ENCODE results near the gene LANCL2.
"Not testable (repeated sequence)": the region's sequence is repeated elsewhere in the genome, so short reads cannot be mapped to it uniquely, and the experiment has no call there.

Gene LANCL2

DNA sequence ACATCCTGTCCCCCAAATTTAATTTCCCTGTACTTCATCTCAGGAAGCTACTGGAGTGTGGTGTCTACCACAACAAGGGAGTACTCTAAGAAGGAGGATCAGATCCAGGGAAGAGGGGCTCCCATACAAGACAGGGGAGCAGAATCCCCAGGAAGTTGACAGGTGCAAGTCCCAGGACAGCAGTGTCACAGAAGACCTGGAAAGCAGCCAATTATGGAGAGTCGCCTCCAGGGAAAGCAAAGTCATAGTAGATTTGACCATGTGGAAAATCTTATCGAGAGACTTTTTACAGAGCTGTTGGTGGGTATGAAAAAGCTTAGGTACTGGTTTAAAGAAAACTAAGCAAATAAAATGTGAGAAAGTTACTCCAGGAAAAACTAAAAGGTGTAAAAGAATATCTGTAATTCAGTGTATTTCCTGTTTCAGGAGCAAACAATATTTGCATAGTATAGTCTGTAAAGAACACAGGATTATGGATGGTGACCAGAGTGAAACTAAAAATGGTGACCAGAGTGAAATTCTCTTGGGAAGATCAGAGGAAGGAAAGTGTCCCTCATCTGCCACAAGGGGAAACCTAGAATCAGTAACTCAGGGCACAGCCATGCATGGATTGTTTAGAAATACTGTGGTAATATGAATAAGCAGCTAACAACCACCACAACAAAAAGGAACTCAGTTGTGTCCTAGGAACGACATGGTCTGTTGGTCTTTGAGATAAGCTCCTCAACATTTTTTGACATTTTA, 44.5 kb downstream of the LANCL2 start:
- DNase-seq: no peak

DNA sequence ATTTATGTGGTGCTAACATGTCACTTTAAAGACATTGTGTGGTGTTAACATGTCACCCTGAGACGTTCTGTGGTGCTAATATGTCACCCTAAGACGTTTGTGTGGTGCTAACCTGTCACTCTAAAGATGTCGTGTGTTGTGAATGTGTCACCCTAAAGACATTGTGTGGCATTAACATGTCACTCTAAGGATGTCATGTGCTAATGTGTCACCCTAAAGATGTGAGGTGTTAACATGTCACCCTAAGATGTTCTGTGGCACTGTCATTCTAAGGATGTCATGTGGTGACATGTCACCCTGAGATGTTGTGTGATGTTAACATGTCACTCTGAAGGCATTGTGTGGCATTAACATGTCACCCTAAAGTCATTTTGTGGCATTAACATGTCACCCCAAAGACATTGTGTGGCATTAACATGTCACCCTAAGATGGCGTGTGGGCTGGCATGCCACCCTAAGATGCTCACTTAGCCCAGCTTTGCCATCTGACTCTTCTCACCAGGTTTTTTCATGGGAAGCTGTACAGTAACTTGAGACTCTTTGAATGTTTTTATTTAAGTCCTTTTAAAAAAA, 45.6 kb downstream of the LANCL2 start:
- no peak for DNase-seq

DNA sequence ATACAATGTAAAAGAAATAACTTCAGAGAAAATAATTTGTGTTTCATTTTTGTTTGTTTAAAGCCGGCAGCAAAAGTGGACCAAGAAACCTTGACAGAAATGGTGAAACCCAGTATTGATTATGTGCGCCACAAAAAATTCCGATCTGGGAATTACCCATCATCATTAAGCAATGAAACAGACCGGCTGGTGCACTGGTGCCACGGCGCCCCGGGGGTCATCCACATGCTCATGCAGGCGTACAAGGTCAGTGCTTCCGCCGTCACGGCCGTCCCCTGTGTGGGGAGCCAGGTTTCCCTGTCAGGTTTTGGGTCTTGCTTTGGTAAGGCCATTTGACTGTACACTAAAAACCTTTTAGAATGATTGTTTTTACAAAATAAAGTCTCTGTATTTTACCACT, 46.7 kb downstream of the LANCL2 start:
- DNase-seq: no peak

DNA sequence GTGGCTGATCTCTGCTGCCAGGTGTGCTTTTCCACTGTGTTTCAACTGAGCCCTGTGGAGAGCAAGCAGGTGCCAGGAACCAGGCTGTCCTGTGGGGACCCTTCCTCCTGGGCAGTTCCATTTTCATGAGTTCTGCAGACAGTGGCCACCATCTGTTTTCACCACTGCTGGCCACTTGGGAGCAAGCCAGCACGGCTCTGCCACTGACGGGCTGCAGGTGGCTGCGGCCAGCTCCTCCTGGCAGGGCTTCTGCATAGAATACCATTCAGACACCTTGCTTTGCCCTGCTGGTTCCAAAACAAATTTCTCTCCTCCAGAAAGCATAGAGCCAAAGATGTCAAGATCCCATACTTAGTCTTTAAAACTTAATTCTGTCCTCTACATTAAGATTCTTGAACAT, 48.3 kb downstream of the LANCL2 start:
- no peak for DNase-seq

DNA sequence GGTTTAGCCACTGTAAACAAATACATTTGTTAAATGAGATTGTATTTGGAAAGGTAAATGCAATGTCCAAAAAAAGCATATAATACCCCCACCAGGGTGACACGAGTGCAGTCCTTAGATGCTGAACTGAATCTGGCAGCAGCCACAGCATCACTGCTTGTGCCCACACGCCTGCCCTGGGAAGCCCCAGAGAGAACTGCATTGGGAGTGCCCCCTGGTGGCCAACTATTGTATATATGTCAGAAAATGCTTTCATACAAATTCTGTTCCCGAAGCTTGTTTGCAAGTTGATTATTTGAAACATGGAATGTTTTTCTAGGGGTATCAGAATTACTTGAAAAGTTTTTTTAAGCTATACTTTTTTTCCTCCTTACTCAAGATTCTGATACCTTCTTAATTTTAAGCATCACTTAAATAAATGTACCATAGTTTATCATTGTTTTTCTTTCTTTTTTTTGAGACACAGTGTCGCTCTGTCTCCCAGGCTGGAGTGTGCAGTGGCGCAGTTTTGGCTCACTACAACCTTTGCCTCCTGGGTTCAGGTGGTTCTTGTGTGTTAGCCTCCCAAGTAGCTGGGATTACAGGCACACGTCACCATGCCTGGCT, 50.1 kb downstream of the LANCL2 start:
- no peak for DNase-seq

DNA sequence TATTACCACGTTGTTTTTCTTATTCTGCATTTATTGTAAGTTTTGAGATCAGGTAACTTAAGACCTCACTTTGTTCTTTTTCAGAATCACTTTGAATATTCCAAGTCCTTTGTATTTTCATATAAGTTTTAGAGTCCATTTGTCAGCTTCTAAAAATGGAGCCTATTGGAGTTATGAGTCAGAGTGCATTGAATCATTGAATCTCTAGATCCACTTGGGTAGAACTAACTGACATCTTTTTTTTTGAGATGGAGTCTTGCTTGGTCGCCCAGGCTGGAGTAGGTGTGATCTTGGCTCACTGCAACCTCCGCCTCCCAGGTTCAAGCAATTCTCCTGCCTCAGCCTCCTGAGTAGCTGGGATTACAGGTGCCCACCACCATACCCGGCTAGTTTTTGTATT, 52.3 kb downstream of the LANCL2 start:
- DNase-seq: not testable (repeated sequence)

DNA sequence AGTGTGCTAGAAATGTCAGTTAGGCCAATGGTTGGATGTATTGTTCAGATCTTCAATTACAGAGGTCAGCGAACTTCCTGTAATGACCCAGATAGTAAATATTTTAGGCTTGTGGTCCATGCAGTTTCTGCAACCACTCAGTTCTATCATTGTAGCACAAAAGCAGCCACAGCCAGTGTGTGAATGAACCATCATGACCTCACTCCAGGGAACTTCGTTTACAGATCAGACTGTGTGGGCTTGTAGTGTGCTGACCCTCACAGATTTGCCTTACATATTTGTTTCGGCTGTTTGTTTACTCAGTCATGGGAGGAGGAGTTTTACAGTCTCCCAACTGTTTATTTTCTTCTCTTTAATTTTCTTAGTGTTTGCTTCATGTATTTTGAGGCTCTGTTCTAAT, 55.4 kb downstream of the LANCL2 start:
- DNase-seq: no peak

DNA sequence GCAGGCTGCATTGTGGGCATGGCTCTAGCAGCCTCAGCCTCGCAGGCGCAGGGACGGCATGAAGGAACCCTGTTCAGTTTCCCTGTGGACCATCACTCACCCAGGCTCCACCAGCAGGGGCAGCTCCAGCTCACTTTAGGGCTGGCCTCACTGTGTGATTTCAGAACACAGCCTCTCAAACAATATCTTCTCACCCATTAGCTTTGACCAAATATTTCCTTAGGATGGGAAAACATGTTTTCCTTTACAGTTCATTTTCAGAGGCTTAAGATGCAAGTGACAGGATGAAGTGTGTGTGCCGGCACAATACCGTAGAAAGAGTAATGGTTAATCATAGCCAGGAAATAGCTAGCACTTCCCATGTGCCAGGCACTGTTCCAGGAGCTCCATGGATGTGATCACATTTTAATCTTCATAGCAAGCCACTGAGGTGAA, 58.2 kb downstream of the LANCL2 start:
- DNase-seq: no peak

DNA sequence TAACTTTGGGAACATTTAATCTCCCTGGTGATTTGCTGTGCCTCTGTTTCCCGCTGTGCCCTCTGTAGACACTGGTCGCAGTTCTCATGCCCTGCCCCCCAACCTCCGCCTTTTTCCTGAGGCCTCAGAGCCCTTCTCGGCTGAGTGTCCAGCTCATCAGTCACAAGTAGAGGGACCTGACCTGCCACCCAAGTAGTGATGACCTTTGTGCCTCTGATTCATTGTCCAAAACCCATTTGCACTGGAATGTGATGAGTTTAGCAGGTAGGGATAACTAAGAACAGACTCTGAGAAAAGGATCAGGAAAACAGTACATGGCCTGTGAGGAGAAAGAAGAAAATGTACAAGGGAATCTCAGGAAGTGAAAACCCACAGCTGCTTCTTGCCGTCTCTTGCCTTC, 58.8 kb downstream of the LANCL2 start:
- no peak for DNase-seq

DNA sequence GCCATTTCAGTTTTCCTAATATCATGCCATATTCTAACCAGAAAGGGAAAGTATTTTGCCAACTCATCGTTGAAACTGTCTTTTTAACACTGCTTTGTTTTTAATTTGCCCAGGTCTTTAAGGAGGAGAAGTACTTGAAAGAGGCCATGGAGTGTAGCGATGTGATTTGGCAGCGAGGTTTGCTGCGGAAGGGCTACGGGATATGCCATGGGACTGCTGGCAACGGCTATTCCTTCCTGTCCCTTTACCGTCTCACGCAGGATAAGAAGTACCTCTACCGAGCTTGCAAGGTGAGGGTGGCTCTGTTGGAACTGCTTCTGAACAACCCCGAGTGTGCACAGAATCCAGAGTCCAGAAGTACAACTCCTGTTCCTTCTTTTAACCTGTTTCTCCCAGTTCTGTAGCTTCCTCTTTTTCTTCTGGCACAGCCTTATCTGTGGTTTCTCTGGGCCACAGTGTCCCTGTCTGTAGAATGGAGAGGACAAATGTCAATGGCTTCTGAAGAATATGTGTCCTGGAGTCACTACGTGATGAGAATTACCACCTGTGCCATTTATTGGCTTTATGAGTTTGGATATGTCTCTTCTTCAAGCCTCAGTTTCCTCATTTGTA, 60.1 kb downstream of the LANCL2 start:
- DNase-seq: no peak

DNA sequence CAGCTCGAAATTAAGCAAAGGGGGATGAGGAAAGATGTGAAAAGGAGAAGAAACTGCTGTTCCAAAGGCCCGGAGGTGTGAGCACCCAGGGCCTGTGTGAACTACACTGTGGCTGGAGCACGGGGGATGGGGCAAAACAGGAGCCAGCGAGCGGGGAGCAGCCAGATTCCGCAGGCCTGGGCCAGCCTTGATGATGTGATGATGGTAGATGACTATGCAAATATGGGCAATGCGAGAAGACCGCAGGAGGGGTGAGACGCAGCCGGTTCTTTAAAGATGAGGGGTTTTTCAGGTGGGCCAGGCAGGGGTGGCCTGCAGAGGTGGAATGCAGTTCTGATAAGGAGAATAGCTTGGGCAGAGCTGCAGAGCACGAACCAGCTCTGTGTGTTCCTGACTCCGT, 61.5 kb downstream of the LANCL2 start:
- DNase-seq: no peak

DNA sequence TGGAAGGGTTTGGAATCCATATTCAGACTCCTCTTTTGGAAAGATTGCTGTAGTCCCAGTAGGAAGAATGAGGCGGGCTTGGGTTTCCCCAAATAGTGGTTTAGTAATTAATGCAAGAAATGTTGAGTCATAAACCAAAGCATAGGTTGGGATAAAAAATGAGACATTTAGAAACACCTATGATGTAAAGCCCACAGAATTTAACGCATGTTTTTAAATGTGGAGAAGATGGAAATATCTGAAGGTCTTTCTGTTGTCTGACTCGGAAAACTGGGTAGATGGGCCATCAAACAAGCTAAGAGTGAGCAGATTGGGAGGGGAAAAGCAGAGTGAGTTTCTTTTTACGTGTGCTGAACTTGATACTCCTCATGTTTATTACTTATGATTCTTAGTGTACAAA, 62.2 kb downstream of the LANCL2 start:
- no peak for DNase-seq

DNA sequence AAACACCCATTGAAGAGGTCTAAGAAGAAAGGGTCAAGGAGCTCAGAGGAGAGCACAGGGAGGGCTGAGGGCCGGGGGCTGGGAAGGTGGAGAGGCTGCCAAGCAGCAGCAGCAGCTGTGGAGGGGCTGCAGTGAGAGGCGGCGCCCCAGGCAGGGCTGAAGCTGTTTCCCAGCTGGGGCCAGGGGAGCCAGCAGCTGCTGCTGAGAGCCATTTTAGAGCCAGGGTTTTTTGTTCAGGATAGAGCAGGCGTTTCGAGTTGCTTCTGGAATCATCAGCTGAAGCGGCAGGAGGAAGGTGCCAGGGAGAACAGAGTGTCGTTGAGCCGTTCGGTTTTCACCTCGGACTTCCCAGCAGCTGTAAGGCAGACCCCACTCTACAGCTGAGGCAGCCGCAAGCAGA, 62.7 kb downstream of the LANCL2 start:
- no peak for DNase-seq

DNA sequence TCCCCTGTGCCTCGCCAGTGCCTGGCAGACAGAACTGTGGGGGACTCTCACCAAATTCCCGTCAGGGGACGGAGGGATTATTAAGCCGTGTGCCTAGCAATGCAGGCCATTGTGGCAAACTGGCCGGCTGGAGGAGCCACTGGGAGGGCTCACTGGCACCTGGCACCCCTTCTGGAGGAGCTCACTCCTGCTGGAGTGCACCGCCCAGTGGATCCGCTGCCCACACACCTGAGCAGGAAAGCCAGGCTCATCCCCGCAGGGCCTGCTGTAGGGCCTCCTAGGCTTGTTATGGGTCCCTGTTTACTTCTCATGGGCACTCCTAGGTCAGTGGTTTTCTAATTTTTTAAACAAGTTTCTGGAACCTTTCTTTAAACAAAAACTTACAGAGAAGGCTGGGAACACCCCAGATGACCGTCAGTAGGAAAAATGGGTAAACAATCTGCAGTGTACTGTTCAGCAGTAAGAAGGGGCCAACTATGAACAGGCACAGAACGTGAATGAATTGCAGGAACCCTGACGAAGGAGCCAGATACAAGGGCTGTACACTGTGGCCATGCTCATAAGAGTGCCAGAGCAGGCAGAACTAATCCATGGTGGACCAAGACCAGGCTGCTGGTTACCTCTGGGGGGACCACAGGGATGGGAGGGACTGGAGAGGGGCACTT, 64.8 kb downstream of the LANCL2 start:
- DNase-seq: no peak

DNA sequence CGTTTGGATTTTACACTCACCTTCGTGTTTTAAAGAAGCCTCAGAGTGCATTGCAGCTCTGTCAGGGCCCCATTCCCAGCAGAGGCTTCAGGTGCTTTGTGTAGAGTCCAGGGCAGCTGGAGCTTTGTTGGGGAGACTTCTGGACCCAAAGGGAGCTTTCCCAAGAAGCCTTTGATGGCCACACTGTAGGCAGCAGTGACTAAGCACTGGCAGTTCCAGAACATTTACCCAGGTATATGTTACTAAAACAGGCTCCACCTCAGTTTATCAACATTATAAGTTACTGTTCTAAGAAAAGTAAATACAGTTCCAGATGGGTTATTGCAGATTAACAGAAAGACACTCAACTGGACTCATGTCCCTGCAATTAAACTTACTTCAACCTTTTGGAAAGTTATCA, 66.8 kb downstream of the LANCL2 start:
- DNase-seq: no peak

DNA sequence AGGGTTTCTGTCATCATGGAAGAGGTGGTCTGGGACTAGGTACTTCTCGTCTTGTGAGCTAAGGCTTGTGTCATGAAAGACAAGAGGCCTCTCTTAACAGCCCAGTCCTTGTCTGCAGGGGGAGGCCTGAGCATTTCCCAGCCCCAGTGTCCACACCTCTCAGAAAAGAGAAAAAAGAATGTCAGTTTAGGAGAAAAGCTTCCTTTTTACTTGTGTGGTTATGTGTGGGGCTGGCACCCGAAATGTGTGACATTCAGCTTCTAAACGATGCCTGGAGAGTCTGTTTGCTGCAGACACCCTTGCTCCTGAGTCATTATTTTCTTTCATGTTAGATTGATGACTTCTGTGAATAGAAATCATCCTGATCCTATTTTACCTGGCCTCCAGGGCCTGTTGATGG, 67.4 kb downstream of the LANCL2 start:
- DNase-seq: no peak

DNA sequence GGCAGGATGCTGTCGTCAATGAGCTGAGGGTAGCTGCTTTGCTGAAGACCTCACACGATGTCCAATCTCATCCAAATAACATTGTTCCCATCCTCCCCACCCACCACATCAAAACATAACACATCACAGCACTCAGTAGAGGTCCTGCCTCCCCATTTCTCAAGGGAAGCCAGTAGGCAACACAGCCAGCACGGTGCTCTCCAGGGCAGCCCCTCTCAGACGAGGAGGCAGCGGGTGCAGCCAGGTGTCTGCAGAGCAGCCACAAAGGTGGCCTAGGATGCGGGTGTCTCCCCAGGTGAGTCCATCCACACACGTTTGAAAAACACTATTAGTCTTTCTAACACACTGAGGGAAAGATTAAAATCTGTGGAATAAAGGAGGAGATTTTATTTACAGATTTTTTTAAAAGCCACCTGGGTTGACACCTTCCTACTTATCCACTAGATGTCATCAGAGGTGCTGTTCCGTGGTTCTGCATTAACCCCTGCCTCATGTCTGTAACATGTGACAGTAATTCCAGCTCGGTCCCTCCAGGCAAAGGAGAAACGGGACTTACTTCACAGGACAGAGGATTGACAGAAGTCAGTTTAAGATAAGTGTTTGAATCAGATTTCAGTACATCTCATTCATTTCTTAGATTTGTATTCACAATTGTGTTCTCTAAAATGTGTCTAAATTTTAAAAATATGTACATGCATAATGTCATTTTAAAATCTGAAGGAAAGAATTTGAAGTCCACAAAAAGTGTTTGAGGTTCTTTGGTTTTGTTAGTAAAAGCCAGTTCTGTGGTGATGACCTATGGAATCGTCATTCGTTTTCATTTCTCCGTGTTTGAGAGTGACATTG, 68.0 kb downstream of the LANCL2 start:
- DNase-seq: peak; percentile 12

DNA sequence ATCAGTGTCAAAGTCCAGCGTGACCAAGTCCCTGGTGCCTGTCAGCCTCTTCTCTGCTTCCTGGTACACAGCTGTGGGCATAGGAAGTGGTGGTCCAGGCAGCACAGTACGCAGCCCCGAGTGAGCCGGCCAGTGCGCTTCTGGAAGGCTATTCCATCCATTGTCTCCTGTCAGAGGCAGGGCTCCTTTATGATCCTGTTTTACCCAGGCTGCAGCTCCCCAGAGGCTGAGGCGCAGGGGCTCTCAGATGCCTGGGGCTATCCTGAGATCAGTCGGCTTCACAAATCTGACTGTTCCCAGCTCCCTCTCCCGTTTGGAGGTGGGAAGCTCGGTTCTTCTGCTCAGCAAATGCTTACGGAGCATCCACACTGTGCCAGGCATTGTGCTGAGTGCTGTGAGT, 70.3 kb downstream of the LANCL2 start:
- no peak for DNase-seq

DNA sequence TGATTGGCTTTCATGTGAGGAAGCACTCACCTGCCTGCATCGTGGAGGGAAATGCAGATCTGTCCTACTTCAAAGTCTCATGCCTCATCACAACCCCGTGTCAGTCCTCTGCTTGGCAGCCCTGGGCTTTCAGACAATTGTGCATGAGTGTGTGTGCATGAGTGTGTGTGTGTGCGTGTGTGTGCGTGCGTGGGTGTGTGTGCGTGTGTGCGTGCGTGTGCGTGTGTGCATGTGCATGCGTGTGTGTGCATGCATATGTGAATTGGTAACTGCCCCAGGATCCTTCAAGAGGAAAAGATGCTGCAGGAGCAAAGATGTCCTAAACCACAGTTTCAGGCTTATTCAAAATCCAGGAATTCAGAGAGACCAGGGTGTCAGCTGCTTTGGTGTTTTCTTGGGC, 71.3 kb downstream of the LANCL2 start:
- no peak for DNase-seq

DNA sequence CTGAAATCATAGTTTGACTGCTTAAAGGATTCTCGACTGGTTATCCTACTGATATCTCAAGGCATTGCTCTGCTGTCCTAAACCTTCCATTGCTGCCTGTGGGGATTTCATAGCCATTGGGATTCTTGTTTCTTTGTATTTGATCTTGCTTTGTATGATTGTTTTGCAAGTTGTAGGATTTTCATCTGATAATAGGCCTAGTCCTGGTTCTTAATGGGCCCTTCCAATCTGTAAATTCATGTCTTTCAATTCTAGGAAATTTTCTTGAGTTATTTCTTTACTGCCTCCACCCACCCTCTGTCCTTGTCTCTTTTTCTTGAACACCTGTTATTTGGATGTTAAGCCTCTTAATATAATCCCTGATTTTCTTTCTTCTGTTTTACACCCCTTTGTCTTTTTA, 72.2 kb downstream of the LANCL2 start:
- DNase-seq: no peak

DNA sequence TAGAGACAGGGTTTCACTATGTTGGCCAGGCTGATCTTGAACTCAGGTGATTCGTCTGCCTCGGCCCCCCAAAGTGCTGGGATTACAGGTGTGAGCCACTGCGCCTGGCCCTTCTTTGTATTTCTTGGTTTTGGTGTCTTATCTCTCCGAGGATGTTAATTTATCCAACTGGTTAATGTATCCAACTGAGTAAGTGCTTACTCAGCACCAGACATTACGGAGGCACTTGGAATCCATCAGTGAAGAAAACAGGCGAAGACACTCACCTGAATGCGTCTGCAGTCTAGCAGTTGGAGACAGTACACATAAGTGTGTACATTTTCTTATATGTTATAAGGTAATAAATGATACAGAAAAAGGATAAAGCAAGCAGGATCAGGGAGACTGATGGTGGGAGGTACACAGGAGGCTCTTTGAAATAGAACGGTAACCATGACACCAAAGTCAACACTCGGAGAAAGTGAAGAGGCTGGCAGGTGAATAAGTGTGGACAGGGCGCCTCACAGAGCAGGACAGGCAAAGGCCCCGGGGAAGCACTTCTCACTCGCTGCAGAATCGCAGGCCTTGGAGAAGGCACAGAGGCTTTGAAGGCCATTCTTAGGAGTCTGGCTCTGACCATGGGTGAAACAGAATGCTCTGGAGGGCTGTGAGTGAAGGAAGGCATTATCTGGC, 73.1 kb downstream of the LANCL2 start:
- DNase-seq: no peak

Data from NCI-H524 treated with DMSO at 0.1 percent for 48 hours (cell line).